RWPE2 (cell line): ENCODE measurements around the gene SLC35F4.

Experiments
- ATAC-seq: fragments of 200-7000 bp; cut with Tn5 transposase; 3 replicates; pipeline ENCODE4 v1.9.1; 2021; ENCODE audit warnings: low read depth
- DNase-seq: peaks from one replicate; pipeline ENCODE4 v3.0.0-alpha.2; 2020; ENCODE audit warnings: low spot score
- H3K27ac ChIP-seq: fragments of 450-650 bp; 2 replicates; pipeline ENCODE4 v1.5.1; 2017; ENCODE audit warnings: mild to moderate bottlenecking; ENCODE audit not compliant: poor library complexity, severe bottlenecking
- H3K27me3 ChIP-seq: fragments of 250-450 bp; sonication (Bioruptor Pico); 2 replicates; pipeline ENCODE4 v1.5.1; 2021; ENCODE audit warnings: mild to moderate bottlenecking, moderate library complexity; ENCODE audit not compliant: insufficient read depth, poor library complexity, severe bottlenecking
- H3K36me3 ChIP-seq: fragments of 250-450 bp; sonication (Bioruptor Pico); 2 replicates; pipeline ENCODE4 v1.5.1; 2020; ENCODE audit warnings: low read depth, mild to moderate bottlenecking, moderate library complexity
- H3K4me1 ChIP-seq: fragments of 250-450 bp; sonication (Bioruptor Pico); 2 replicates; pipeline ENCODE4 v1.5.1; 2021; ENCODE audit warnings: mild to moderate bottlenecking, moderate library complexity; ENCODE audit not compliant: insufficient read depth, poor library complexity, severe bottlenecking
- H3K4me3 ChIP-seq: fragments of 250-450 bp; sonication (Bioruptor Pico); 2 replicates; pipeline ENCODE4 v1.5.1; 2021; ENCODE audit warnings: mild to moderate bottlenecking, moderate library complexity; ENCODE audit not compliant: severe bottlenecking
- H3K9me3 ChIP-seq: fragments of 250-450 bp; sonication (Bioruptor Pico); 2 replicates; pipeline ENCODE4 v1.5.1; 2021; ENCODE audit warnings: mild to moderate bottlenecking, moderate library complexity; ENCODE audit not compliant: severe bottlenecking
- CTCF ChIP-seq: fragments of 450-650 bp; IDR thresholded peaks from one replicate; pipeline ENCODE4 v1.5.1; 2017; ENCODE audit warnings: mild to moderate bottlenecking, moderate library complexity; ENCODE audit not compliant: poor library complexity, severe bottlenecking

Gene SLC35F4

GRCh38 chr14:57846596-57846995 is 19.3 kb downstream of the SLC35F4 start:
- H3K4me1 ChIP-seq, result no peaks in the 10 kb centered on the region
- no peak for TF ChIP-seq CTCF
- H3K27ac ChIP-seq, result no peak overlapping the region
- H3K9me3 ChIP-seq, result no peaks in the 10 kb centered on the region
- H3K4me3 ChIP-seq, result no peak overlapping the region
- ATAC-seq (no peak), DNase-seq (no peak)
- no peaks in the 10 kb centered on the region for H3K36me3 ChIP-seq
- no peaks in the 10 kb centered on the region for H3K27me3 ChIP-seq

DNA sequence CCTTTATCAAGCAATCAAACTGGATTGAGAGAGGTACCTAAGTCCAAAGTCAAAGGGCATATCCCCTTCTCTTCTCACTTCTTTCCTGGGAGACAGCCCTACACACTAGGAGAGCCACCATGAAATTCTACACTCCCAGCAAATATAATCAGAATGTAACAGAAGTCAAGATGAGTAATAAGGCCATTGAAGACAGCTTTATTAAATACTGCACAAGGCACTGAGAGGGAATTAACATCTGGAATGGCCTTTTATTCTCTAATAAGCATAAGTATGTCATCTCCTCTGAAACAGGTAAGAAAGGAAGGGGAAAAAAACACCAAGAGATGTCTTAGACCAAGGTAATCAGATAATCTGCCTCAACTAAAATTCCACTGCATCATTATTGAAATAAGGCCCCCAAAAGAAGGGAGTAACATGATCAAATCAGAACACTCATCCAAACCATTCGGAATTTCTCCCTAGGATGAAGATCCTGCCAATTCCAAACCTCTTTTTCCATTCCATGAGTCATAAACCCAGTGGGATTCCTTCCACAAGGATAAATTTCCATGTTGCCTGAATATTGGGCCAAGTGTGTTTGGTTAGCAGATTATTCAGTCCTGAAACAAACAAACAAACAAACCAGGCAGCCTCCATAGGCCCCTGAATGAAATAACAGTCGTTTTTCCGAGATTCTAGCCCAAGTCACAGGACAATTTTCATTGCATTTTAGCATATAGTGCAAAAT is 19.9 kb downstream of the SLC35F4 start:
- no peak for ATAC-seq

GRCh38 chr14:57845316-57845715 is 20.6 kb downstream of the SLC35F4 start:
- Histone ChIP-seq H3K27ac (no peak overlapping the region), H3K4me3 (no peak overlapping the region), H3K4me1 (no peaks in the 10 kb centered on the region), H3K27me3 (no peaks in the 10 kb centered on the region), H3K36me3 (no peaks in the 10 kb centered on the region), H3K9me3 (no peaks in the 10 kb centered on the region)
- ATAC-seq, result no peak
- no peak for DNase-seq
- no peak for TF ChIP-seq CTCF

More for the DNA sequence above, 19.9 kb downstream of the SLC35F4 start:
- no peak for DNase-seq
- Histone ChIP-seq H3K36me3 (no peaks in the 10 kb centered on the region), H3K27me3 (no peaks in the 10 kb centered on the region), H3K4me3 (no peak overlapping the region), H3K9me3 (no peaks in the 10 kb centered on the region), H3K27ac (no peak overlapping the region), H3K4me1 (no peaks in the 10 kb centered on the region)
- no peak for TF ChIP-seq CTCF

- no peak overlapping the region for H3K27ac ChIP-seq
- DNase-seq (no peak), ATAC-seq (no peak)
- no peak for TF ChIP-seq CTCF
- H3K9me3 ChIP-seq, result no peaks in the 10 kb centered on the region
- peaks cover 34% of the 10 kb centered on the region for H3K4me1 ChIP-seq
- H3K27me3 ChIP-seq, result no peaks in the 10 kb centered on the region
- no peaks in the 10 kb centered on the region for H3K36me3 ChIP-seq
- no peak overlapping the region for H3K4me3 ChIP-seq
These were observed 28.6 kb downstream of the SLC35F4 start for GRCh38 chr14:57837267-57837666.

- ATAC-seq (no peak), DNase-seq (no peak)
- H3K27me3 ChIP-seq, result no peaks in the 10 kb centered on the region
- no peak for TF ChIP-seq CTCF
- no peaks in the 10 kb centered on the region for H3K9me3 ChIP-seq
- H3K27ac ChIP-seq, result no peak overlapping the region
- H3K4me3 ChIP-seq, result no peak overlapping the region
- no peaks in the 10 kb centered on the region for H3K36me3 ChIP-seq
- H3K4me1 ChIP-seq, result peaks cover 34% of the 10 kb centered on the region
These were observed 30.1 kb downstream of the SLC35F4 start for GRCh38 chr14:57835766-57836165.
